ENCODE measurements around the gene FAM234B. TPM values are rescaled to one million over a fixed set of nuclear protein-coding genes. Genes with fewer than 3 reads are reported as not detected.

Gene FAM234B
- total RNA-seq, 1 donor from 2014 or later: 9.5 TPM

GRCh38 chr12:13007496-13008233, 36.5 kb upstream of the FAM234B start:
- Mint-ChIP-seq H3K27me3 (ENCODE audit: low read depth) (peaks cover 3% of the 10 kb centered on the region), H3K4me1 (peaks cover 21% of the 10 kb centered on the region), H3K36me3 (no peaks in the 10 kb centered on the region), H3K4me3 (no peak overlapping the region), H3K9me3 (no peaks in the 10 kb centered on the region), H3K27ac (peak overlapping the region; percentile 88)
- TF ChIP-seq CTCF (IDR thresholded peaks at IDR 0.05; ENCODE audit: unreplicated experiment): no peak
- no peak for DNase-seq (ENCODE audit: low spot score in 2 of 2, unreplicated experiment in 2 of 2)

- Mint-ChIP-seq H3K27ac (peak overlapping the region; percentile 11), H3K9me3 (no peaks in the 10 kb centered on the region), H3K4me1 (peaks cover 17% of the 10 kb centered on the region), H3K4me3 (no peak overlapping the region), H3K27me3 (ENCODE audit: low read depth) (peaks cover 3% of the 10 kb centered on the region), H3K36me3 (no peaks in the 10 kb centered on the region)
- no peak for DNase-seq (ENCODE audit: low spot score in 2 of 2, unreplicated experiment in 2 of 2)
- no peak for TF ChIP-seq CTCF (IDR thresholded peaks at IDR 0.05; ENCODE audit: unreplicated experiment)
Observed at GRCh38 chr12:13008741-13009380, 35.3 kb upstream of the FAM234B start.

GRCh38 chr12:13011098-13011497, 33.1 kb upstream of the FAM234B start:
- Mint-ChIP-seq H3K27ac (no peak overlapping the region), H3K27me3 (ENCODE audit: low read depth) (peaks cover 8% of the 10 kb centered on the region), H3K9me3 (no peaks in the 10 kb centered on the region), H3K36me3 (no peaks in the 10 kb centered on the region), H3K4me3 (no peak overlapping the region), H3K4me1 (peaks cover 12% of the 10 kb centered on the region)
- TF ChIP-seq CTCF (IDR thresholded peaks at IDR 0.05; ENCODE audit: unreplicated experiment): no peak
- no peak for DNase-seq (ENCODE audit: low spot score in 2 of 2, unreplicated experiment in 2 of 2)

GRCh38 chr12:13022851-13023271, 21.3 kb upstream of the FAM234B start:
- Mint-ChIP-seq H3K4me3 (no peak overlapping the region), H3K9me3 (no peaks in the 10 kb centered on the region), H3K36me3 (no peaks in the 10 kb centered on the region), H3K27ac (no peak overlapping the region), H3K27me3 (ENCODE audit: low read depth) (no peaks in the 10 kb centered on the region), H3K4me1 (no peaks in the 10 kb centered on the region)
- no peak for TF ChIP-seq CTCF (IDR thresholded peaks at IDR 0.05; ENCODE audit: unreplicated experiment)
- DNase-seq (ENCODE audit: low spot score in 2 of 2, unreplicated experiment in 2 of 2): no peak

- Mint-ChIP-seq H3K27ac (no peak overlapping the region), H3K4me3 (no peak overlapping the region), H3K36me3 (no peaks in the 10 kb centered on the region), H3K4me1 (no peaks in the 10 kb centered on the region), H3K27me3 (ENCODE audit: low read depth) (no peaks in the 10 kb centered on the region), H3K9me3 (no peaks in the 10 kb centered on the region)
- TF ChIP-seq CTCF (IDR thresholded peaks at IDR 0.05; ENCODE audit: unreplicated experiment): no peak
- DNase-seq (ENCODE audit: low spot score in 2 of 2, unreplicated experiment in 2 of 2): no peak
Observed at GRCh38 chr12:13023811-13024530, 20.2 kb upstream of the FAM234B start.
